NCI-H1436 treated with DMSO at 0.1 percent for 48 hours (cell line): ENCODE data around the gene CACNA1D.

Source experiments
- DNase-seq: peaks from one replicate; lab custom pipeline; 2025; lab: John Stamatoyannopoulos, UW

Gene CACNA1D

GRCh38 chr3:53806182-53807116 lies 312.0 kb downstream of the CACNA1D start:
- no peak for DNase-seq

GRCh38 chr3:53807117-53807810 lies 312.9 kb downstream of the CACNA1D start:
- no peak for DNase-seq

GRCh38 chr3:53808496-53808895 lies 314.1 kb downstream of the CACNA1D start:
- no peak for DNase-seq

GRCh38 chr3:53809267-53809666 lies 314.9 kb downstream of the CACNA1D start:
- no peak for DNase-seq

GRCh38 chr3:53809764-53810400 lies 315.5 kb downstream of the CACNA1D start:
- no peak for DNase-seq

GRCh38 chr3:53811143-53811927 lies 316.9 kb downstream of the CACNA1D start:
- DNase-seq = no peak

DNA sequence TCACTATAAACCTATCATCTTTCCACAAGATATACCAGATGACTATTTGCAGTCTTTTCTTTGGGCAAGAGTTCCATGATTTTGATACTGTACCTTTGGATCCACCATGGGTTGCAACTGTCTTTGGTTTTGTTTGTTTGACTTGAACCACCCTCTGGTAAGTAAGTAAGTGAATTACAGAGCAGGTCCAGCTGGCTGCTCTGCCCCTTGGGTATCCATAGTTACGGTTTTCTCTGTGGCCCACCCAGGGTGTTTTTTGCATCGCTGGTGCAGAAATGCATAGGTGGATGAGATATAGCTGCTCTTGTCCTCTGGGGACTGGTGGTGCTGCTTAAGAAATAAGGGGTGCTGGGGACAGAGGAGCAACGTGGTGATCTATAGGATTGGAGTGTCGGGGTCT lies 318.0 kb downstream of the CACNA1D start:
- DNase-seq = no peak

DNA sequence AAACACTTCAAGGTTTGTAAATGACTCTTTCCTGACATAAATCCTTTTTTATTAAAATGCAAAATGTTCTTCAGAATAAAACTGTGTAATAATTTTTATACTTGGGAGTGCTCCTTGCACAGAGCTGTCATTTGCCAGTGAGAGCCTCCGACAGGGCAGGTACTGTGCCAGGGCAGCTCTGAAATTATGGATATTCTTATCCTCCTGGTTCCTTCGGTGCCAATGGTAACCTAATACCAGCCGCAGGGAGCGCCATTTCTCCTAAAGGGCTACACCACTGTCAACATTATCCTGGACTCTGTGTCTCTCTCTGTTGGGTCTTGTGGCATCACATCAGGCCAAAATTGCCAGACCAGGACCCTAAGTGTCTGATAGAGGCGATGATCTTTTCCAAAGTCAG lies 318.8 kb downstream of the CACNA1D start:
- no peak for DNase-seq

DNA sequence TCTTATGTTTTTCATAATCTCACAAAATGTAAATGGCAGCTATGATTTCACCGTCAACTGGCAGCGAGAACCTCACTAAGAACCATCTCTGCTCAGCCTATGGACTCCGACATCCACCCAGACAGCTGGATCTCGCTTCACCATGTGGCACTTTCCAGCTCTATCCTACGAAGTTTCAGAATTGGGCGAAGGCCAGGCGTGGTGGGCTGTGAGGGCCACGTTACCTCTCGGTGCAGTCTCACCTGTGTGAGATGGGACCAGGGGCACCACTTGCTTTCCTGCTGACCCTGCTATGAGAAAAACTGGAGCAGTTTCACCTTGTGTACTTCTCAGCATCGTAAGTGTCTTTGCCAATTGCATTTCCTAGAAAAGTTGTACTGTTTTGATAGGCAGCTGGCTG lies 319.5 kb downstream of the CACNA1D start:
- DNase-seq = no peak

DNA sequence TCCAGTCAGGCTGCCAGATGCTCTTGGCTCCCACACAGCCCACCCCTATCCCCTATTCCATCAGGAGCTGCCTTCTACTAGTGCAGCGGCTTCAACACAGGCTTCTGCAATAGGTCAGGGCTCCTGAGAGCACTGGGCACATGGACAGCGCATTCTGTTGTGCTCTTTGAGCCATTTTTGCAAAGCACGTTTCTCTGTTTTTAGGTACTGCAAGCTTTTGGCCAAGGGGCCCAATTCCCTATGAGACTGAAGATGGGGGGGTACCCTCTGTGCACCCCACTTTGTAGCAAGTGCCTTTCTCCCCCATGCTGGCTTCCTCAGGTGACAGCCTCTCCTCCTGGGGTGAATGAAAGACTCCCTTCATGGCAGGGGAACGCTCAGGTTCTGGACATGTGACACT lies 320.7 kb downstream of the CACNA1D start:
- DNase-seq = no peak

DNA sequence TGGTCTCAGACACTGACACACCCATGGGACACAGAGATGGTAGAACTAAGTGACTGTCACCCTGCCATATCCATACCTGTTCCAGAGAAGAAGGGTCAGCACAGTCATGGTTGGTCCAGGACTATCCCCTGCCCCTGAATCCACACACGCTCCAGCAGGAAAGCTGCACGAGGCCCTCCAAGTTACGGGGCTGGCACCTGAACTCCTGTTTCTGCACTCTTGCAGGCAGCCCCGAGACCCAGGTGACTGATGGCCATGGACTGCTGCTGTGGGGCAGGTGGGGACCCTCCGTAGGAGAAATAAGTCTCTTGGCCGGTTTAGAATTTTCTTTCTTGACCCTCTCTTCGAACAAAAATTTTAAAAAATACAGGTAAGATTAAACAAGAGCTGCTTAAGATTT lies 321.2 kb downstream of the CACNA1D start:
- no peak for DNase-seq

DNA sequence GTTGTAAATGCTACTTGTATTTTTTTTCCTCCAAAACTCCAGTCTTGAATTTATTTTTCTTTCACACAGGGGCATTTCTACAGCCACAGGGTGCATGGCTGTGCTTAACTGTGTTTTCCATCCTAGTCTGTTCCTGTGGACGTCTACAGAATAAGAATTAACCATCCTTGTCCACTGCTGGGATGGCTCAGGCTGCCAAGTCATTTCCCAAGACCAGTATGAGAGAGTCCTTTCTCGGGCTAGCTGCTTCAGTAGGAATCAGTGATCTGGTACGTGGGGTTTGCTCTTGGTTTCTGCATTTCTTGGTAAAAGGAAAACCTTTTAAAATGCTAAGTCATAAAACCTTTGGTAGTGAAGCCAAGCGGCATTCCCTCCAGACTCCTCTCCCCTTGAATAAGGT lies 322.0 kb downstream of the CACNA1D start:
- DNase-seq = no peak

- no peak for DNase-seq
These were observed 322.8 kb downstream of the CACNA1D start for GRCh38 chr3:53817211-53817610.

- no peak for DNase-seq
These were observed 323.4 kb downstream of the CACNA1D start for GRCh38 chr3:53817809-53818208.

DNA sequence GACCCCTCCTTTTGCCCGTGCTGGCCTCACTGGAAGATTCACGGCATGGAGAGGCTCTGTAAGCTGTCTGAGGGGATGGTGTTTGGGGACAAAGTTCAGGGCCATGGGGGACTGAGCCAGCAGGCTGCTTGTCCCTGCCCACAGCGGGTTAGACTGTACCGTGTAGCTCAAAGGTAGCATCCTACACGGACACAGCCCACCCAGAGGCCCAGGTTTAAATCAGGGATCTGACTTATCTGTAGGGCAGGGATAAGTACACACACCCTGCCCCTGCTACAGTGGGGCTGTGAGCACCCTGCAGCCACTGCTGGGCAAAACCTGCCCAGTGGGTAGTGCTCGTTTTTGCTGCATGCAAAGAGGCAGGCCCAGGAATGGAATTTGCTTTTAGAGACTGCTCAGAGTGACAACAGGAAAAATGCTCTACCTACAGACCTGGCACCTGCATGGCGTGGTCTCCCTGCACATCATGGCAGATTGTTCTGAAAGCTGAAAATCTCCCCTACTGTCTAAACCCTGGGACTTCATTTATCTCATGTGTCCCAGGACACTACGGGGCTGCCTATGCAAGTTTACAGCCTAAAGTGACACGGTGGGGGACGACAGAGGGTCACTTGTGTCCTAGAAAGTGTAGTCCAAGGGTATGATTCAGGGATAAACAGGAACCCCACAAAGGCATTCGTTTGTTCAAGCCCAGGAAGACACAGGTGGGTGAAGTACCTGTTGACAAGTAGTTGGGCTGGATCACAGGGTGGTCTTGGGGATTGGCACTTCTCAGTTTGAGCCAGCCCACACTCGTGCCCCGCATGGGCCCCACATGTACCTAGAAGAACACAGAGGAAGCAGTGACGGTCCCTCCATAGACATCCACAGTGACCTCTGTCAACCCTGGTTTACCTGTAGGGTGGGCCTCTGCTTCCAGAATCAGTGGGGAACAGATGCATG lies 324.1 kb downstream of the CACNA1D start:
- DNase-seq = no peak

DNA sequence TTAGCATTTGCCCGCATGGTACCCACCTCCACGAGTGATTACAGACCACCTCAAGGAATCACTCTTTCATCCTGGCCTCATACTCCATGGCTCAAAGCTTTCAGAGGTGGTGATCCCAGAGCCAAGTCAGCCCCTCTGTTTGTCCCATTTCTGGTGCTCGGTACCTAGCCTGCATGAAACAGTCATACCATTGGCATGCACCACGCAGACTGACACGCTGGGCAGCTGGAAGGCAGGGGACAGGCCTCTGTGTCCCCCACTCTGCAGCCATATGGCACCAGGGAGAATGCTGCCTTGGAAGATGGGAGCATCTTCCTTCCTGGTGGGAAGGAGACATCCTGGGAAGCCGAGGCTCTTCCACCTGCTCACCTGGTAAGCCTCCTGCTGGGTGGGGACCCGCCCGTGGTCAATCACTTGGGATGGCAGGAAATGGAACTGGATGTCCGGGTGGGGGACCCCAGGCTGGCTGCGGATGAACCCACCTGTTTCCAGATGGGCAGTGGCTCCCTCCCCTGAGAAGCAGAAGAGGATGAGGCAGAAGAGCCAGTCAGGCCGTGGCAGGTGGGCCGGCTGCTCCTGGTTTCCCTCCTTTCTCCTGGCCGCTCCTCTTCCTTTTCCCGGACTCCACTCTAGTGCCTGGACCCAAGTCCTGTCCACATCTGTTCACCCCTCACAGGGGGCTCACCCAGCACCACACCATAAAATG lies 324.9 kb downstream of the CACNA1D start:
- DNase-seq = no peak

DNA sequence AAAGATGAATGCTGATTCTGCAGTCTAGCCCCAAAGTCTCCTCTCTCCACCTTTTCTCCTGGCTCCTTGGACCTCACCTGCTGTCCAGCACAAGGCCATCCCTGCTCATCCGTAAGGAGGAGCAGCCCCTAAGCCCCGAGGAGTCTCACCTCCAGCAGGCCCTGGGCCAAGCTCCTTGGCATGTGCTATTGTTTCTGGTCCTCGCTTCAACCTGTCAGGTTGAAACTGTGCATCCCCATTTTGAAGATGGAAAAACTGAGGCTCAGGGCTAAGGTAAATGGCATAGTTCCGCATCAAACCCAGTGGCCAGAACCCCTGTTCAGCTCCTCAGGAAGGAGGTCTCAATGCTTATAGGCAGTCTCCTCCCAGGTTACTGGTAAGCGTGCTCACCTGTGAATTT lies 325.7 kb downstream of the CACNA1D start:
- no peak for DNase-seq

GRCh38 chr3:53820756-53821580 lies 326.6 kb downstream of the CACNA1D start:
- no peak for DNase-seq

DNA sequence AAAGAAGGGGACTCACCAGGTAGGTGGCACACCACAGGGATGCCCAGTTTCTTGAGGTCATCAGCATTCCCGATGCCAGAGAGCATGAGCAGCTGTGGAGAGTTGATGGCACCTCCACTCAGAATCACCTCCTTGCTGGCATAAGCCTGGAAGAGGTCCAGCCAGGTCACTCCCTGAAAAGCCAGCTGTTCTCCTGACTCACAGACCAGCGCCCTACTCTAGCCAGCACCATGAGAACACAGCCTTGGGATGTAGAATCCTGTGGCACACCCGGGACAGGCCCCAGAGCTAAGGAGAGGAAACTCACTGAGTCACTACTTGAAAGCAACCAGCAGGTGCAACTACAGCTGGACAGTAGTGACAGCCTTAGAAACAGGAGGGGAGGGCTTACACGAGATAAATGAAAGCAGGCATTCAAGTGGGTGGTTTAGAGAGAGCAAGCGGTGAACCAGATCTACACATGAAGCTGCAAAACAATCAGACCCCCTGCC lies 327.3 kb downstream of the CACNA1D start:
- DNase-seq = no peak
